Suprapubic skin (tissue), 4 donors: ENCODE data around the gene PTGR3. TPM values are rescaled to one million over a fixed set of nuclear protein-coding genes. Genes with fewer than 3 reads are reported as not detected.

Experiments used
- DNase-seq, 2 donors: peaks; one replicate each; pipeline ENCODE4 v3.0.0-alpha.2; 2019; ENCODE audit warnings: low spot score in 2 of 2
- H3K27ac ChIP-seq: fragments of 200-600 bp; sonication (generic); one replicate; pipeline ENCODE4 v1.5.1; 2019
- H3K27me3 ChIP-seq: fragments of 200-600 bp; sonication (generic); one replicate; pipeline ENCODE4 v1.5.1; 2019
- H3K36me3 ChIP-seq: fragments of 200-600 bp; sonication (generic); one replicate; pipeline ENCODE4 v1.5.1; 2019
- H3K4me1 ChIP-seq: fragments of 200-600 bp; sonication (generic); one replicate; pipeline ENCODE4 v1.5.1; 2019
- H3K4me3 ChIP-seq: fragments of 200-600 bp; sonication (generic); one replicate; pipeline ENCODE4 v1.5.1; 2019; ENCODE audit warnings: mild to moderate bottlenecking
- H3K9me3 ChIP-seq: fragments of 200-600 bp; sonication (generic); one replicate; pipeline ENCODE4 v1.5.1; 2019
- EP300 ChIP-seq: sonication (generic); formaldehyde crosslinking; IDR thresholded peaks from one replicate; pipeline ENCODE4 v1.6.1; 2017; ENCODE audit warnings: antibody characterized with exemption
- POLR2A ChIP-seq, 2 donors: fragments of 450-650 bp; IDR thresholded peaks; one replicate each; pipeline ENCODE4 v1.6.1; 2017; ENCODE audit warnings: antibody characterized with exemption in 2 of 2, mild to moderate bottlenecking in 2 of 2, moderate library complexity in 2 of 2
- POLR2AphosphoS5 ChIP-seq, 3 donors: sonication (generic); formaldehyde crosslinking; IDR thresholded peaks; one replicate each; pipeline ENCODE4 v1.6.1; 2017; ENCODE audit warnings: antibody characterized with exemption in 3 of 3
- WGBS: methylation state at CpG from one replicate; pipeline ENCODE4 v1.1.5; 2018; 5-methylcytosine and 5-hydroxymethylcytosine counted together
- total RNA-seq, 4 donors: library from RNA; depleted of rRNA; stranded (reverse); fragments of >200 nt; gene quantifications; one replicate each; pipeline ENCODE4 v1.1.0, GENCODE V29; 2016
- TF ChIP-seq, protein P1 (sequence below), 2 donors: fragments of 200-600 bp in 1 of 2; fragments of 450-650 bp in 1 of 2; sonication (generic) in 1 of 2; IDR thresholded peaks; one replicate each; pipeline ENCODE4 v1.5.1; 2016 to 2019; ENCODE audit warnings: antibody characterized with exemption in 2 of 2, mild to moderate bottlenecking in 1 of 2, moderate library complexity in 1 of 2

PTGR3 gene
- total RNA-seq, 4 donors from 2014 or later: 14.0 to 20.4 (median 15.5) TPM

DNA sequence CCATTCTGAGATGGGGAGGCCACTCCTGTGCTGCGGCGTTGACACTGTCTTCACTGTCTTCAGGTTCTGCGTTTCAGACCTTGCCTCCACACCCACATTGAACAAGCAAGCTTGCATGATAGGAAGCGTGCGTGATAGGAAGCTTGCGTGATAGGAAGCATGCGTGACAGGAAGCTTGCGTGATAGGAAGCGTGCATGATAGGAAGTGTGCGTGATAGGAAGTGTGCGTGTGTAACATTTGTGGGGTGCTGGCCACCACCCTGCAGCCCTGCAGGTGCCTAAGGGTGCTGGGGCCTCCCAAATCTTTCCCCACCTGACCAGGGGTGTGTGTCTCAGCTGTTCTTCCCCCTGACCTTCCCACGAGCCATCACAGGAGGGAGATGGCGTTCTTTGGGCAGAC, 27.0 kb upstream of the PTGR3 start:
- no peak for DNase-seq
- TF ChIP-seq POLR2AphosphoS5 (IDR thresholded peaks at IDR 0.05) (no peak), EP300 (no peak), POLR2A (IDR thresholded peaks at IDR 0.05) (no peak)
- TF ChIP-seq, protein P1, sequence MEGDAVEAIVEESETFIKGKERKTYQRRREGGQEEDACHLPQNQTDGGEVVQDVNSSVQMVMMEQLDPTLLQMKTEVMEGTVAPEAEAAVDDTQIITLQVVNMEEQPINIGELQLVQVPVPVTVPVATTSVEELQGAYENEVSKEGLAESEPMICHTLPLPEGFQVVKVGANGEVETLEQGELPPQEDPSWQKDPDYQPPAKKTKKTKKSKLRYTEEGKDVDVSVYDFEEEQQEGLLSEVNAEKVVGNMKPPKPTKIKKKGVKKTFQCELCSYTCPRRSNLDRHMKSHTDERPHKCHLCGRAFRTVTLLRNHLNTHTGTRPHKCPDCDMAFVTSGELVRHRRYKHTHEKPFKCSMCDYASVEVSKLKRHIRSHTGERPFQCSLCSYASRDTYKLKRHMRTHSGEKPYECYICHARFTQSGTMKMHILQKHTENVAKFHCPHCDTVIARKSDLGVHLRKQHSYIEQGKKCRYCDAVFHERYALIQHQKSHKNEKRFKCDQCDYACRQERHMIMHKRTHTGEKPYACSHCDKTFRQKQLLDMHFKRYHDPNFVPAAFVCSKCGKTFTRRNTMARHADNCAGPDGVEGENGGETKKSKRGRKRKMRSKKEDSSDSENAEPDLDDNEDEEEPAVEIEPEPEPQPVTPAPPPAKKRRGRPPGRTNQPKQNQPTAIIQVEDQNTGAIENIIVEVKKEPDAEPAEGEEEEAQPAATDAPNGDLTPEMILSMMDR (IDR thresholded peaks at IDR 0.05): no peak
- Histone ChIP-seq H3K27ac (no peak overlapping the region), H3K27me3 (no peaks in the 10 kb centered on the region), H3K9me3 (no peaks in the 10 kb centered on the region), H3K36me3 (no peaks in the 10 kb centered on the region), H3K4me1 (peaks cover 5% of the 10 kb centered on the region), H3K4me3 (no peak overlapping the region)
- WGBS: 83% methylated on average over 13 of the region's 13 CpGs

DNA sequence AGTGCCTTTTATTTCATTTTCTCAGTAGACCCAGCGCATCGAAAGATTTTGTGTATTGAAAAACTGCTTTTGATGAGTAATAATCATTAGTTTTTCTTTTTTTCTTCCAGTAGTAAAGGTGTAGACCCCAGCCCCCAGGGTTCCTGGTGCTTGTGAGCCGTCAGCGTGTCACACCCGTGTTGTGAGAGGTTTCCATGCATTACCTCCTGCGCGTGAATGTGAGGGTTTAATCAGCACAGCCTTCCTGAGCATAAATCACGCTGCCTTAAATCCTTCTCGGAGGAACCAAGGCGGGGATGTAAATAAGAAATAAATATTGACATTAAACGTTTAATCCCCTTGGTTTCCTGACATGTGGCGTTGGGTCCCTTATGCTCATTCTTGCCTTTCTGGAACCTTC, 26.0 kb upstream of the PTGR3 start:
- 91% methylated on average over 12 of the region's 12 CpGs for WGBS
- no peak overlapping the region for H3K4me3 ChIP-seq
- TF ChIP-seq POLR2AphosphoS5 (IDR thresholded peaks at IDR 0.05) (no peak), EP300 (no peak), POLR2A (IDR thresholded peaks at IDR 0.05) (no peak)
- TF ChIP-seq, protein P1 (IDR thresholded peaks at IDR 0.05): no peak
- no peaks in the 10 kb centered on the region for H3K27me3 ChIP-seq
- H3K36me3 ChIP-seq: no peaks in the 10 kb centered on the region
- no peak for DNase-seq
- H3K27ac ChIP-seq: no peak overlapping the region
- no peaks in the 10 kb centered on the region for H3K9me3 ChIP-seq
- H3K4me1 ChIP-seq: peaks cover 7% of the 10 kb centered on the region

DNA sequence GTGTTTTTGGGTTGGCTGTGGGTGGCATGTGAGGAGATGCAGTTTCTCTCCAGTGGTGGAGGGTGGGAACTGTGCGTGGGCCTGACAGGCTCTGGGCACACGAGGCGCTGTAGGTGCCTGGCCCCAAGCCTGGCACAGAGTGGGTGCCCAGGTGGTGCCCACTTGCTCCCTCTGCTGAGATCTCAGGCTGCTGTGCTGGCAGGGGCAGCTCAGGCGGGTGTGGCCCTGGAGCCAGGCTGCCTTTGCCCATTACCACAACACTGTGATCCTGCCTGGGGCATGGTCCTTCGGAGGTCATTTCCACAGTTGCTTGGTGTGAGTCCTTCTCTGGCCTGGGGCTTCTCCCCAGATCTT, 22.1 kb upstream of the PTGR3 start:
- 83% methylated on average over 5 of the region's 5 CpGs for WGBS
- TF ChIP-seq POLR2AphosphoS5 (IDR thresholded peaks at IDR 0.05): no peak
- TF ChIP-seq POLR2A (IDR thresholded peaks at IDR 0.05): no peak
- no peak for TF ChIP-seq EP300
- TF ChIP-seq, protein P1 (IDR thresholded peaks at IDR 0.05): no peak
- Histone ChIP-seq H3K36me3 (no peaks in the 10 kb centered on the region), H3K27ac (no peak overlapping the region), H3K27me3 (no peaks in the 10 kb centered on the region), H3K4me1 (peaks cover 26% of the 10 kb centered on the region), H3K4me3 (no peak overlapping the region), H3K9me3 (no peaks in the 10 kb centered on the region)
- no peak for DNase-seq

DNA sequence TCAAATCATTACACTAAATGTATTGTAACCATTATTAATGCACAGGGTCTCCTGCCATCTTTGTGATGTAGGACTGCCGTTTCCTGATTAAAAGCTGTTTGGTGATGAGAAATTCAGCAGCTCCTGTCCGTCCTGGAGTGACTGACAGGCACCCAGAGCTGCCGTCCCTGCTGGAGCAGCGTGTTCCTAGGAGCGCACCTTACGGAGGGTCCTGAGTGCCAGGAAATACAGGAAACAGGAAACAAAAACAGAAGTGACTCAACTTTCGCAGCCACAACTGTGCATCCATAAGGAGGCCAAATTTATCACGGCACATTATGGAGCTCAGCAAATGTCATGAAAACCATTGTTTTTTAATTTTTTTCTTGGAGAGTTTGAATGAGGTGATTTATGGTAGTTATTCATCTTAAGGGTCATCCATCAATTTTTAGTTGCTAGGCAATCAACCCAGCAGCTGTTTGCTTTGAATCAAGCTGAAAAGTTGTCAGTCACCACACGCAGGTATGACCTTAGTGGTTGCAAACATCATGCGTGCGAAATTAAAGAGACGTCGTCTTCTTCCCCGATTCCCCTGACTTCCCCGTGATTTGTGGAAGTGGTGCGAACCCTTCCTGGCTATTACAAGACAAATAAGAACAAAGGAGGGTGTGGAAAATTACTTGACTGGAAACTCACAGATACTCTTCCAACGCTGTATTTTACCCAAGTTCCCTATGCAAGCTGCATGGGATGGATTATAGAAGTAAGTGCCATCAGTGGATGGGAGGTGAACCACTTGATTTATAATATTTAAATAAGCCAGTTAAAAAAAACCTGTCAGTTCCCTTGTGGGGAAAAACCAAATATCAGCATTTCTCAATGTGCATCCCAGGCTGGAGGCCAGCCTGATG, 21.5 kb upstream of the PTGR3 start:
- no peak overlapping the region for H3K27ac ChIP-seq
- no peaks in the 10 kb centered on the region for H3K36me3 ChIP-seq
- WGBS: 84% methylated on average over 17 of the region's 17 CpGs

DNA sequence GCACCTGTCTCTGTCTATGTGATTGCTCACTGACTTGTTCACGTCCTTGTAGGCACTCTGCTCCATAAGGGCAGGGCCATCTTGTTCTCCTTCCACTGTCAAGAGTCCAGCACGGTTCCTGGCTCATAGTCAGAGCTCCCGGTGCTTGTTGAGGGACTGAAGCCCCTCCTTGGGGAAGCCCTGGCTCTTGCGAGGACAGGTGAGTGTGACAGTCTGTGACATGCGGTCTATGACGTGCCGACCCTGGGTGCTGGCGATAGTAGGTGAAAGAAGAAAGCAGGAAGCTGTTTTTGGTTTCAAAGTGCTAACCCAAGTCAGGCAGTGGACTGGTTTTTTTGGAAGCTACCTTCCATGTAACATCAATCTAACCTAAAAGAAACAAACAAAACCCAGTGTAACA, 20.5 kb upstream of the PTGR3 start:
- Histone ChIP-seq H3K4me1 (peaks cover 26% of the 10 kb centered on the region), H3K4me3 (no peak overlapping the region), H3K9me3 (no peaks in the 10 kb centered on the region), H3K36me3 (no peaks in the 10 kb centered on the region), H3K27ac (no peak overlapping the region), H3K27me3 (no peaks in the 10 kb centered on the region)
- WGBS: 93% methylated on average over 8 of the region's 8 CpGs
- no peak for DNase-seq
- TF ChIP-seq POLR2A (IDR thresholded peaks at IDR 0.05): no peak
- TF ChIP-seq, protein P1 (IDR thresholded peaks at IDR 0.05): no peak
- no peak for TF ChIP-seq EP300
- no peak for TF ChIP-seq POLR2AphosphoS5 (IDR thresholded peaks at IDR 0.05)

More for the DNA sequence above, 21.5 kb upstream of the PTGR3 start:
- H3K4me1 ChIP-seq: peaks cover 26% of the 10 kb centered on the region
- no peak overlapping the region for H3K4me3 ChIP-seq
- H3K27me3 ChIP-seq: no peaks in the 10 kb centered on the region
- H3K9me3 ChIP-seq: no peaks in the 10 kb centered on the region
- TF ChIP-seq, protein P1 (IDR thresholded peaks at IDR 0.05): no peak
- no peak for TF ChIP-seq POLR2AphosphoS5 (IDR thresholded peaks at IDR 0.05)
- no peak for TF ChIP-seq EP300
- TF ChIP-seq POLR2A (IDR thresholded peaks at IDR 0.05): no peak
- DNase-seq: no peak
